Measurements from ENCODE around the gene USP9Y.

USP9Y gene

GRCh38 chrY:12808046-12808445 lies 107.0 kb downstream of the USP9Y start:
- no peak for DNase-seq

GRCh38 chrY:12809034-12809433 lies 108.0 kb downstream of the USP9Y start:
- DNase-seq = no peak

GRCh38 chrY:12823408-12823807 lies 122.4 kb downstream of the USP9Y start:
- no peak for DNase-seq

- DNase-seq = no peak
Measured at GRCh38 chrY:12826791-12827190, 125.8 kb downstream of the USP9Y start.

- no peak for DNase-seq
Measured at GRCh38 chrY:12833284-12833683, 132.3 kb downstream of the USP9Y start.

GRCh38 chrY:12837550-12837949 lies 136.5 kb downstream of the USP9Y start:
- DNase-seq = no peak

GRCh38 chrY:12841368-12841767 lies 140.3 kb downstream of the USP9Y start:
- no peak for DNase-seq

- no peak for DNase-seq
Measured at GRCh38 chrY:12846793-12847192, 145.8 kb downstream of the USP9Y start.

- DNase-seq = no peak
Measured at GRCh38 chrY:12855791-12856275, 154.8 kb downstream of the USP9Y start.

GRCh38 chrY:12867960-12868359 lies 166.9 kb downstream of the USP9Y start:
- DNase-seq = no peak

- DNase-seq = no peak
Measured at GRCh38 chrY:12896973-12897372, 195.9 kb downstream of the USP9Y start.

GRCh38 chrY:12898604-12899003 lies 197.6 kb downstream of the USP9Y start:
- DNase-seq = no peak

- no peak for DNase-seq
Measured at GRCh38 chrY:12904618-12905516, 203.8 kb downstream of the USP9Y start, which contains the start of gene DDX3Y. TSS of gene DDX3Y (plus strand) at chrY:12904868. CDS start at chrY:12904937, 69 bp downstream.

- no peak for DNase-seq
Measured at GRCh38 chrY:12905517-12905872, 204.5 kb downstream of the USP9Y start.

GRCh38 chrY:12905895-12906294 lies 204.9 kb downstream of the USP9Y start:
- DNase-seq = no peak
